GM21737 (cell line): Measurements from ENCODE around the gene ORC1.
A peak's percentile ranks its signal among the peaks of the same experiment; 100 is the strongest.
"Not testable (repeated sequence)": the region's sequence is repeated elsewhere in the genome, so short reads cannot be mapped to it uniquely, and the experiment has no call there.

ENCODE experiments used
- ATAC-seq: cut with Tn5 transposase; IDR thresholded peaks from one replicate; pipeline ENCODE4 v1.9.1; 2021; ENCODE audit warnings: mild to moderate bottlenecking, moderate library complexity; ENCODE audit not compliant: unreplicated experiment

ORC1 gene

GRCh38 chr1:52393174-52393573 is 11.0 kb downstream of the ORC1 start:
- no peak for ATAC-seq

GRCh38 chr1:52386458-52386857 is 17.8 kb downstream of the ORC1 start:
- no peak for ATAC-seq

- ATAC-seq, result no peak
Measured at GRCh38 chr1:52385376-52385775, 18.8 kb downstream of the ORC1 start.

- ATAC-seq, result not testable (repeated sequence)
Measured at GRCh38 chr1:52369851-52370250, 34.4 kb downstream of the ORC1 start.

- no peak for ATAC-seq
Measured at GRCh38 chr1:52368383-52369172, 35.6 kb downstream of the ORC1 start.

- ATAC-seq, result no peak
Measured at GRCh38 chr1:52367272-52367671, 37.0 kb downstream of the ORC1 start.

- no peak for ATAC-seq
Measured at GRCh38 chr1:52366517-52366827, 37.8 kb downstream of the ORC1 start.

- peak; percentile 87 for ATAC-seq
Measured at GRCh38 chr1:52365746-52366516, 38.3 kb downstream of the ORC1 start, which contains the start of gene CC2D1B. TSS of gene CC2D1B (minus strand) at chr1:52366205. CDS start at chr1:52364620, 1,585 bp downstream.

GRCh38 chr1:52365071-52365745 is 39.0 kb downstream of the ORC1 start:
- no peak for ATAC-seq

- ATAC-seq, result no peak
Measured at GRCh38 chr1:52364235-52364839, 39.9 kb downstream of the ORC1 start.

- ATAC-seq, result no peak
Measured at GRCh38 chr1:52360595-52360968, 43.6 kb downstream of the ORC1 start.

GRCh38 chr1:52359676-52360594 is 44.3 kb downstream of the ORC1 start:
- ATAC-seq, result no peak

- no peak for ATAC-seq
Measured at GRCh38 chr1:52358851-52359497, 45.2 kb downstream of the ORC1 start.

- no peak for ATAC-seq
Measured at GRCh38 chr1:52357397-52357796, 46.8 kb downstream of the ORC1 start.

GRCh38 chr1:52356818-52357355 is 47.3 kb downstream of the ORC1 start:
- no peak for ATAC-seq

GRCh38 chr1:52355847-52356505 is 48.2 kb downstream of the ORC1 start:
- no peak for ATAC-seq

- ATAC-seq, result no peak
Measured at GRCh38 chr1:52355436-52355835, 48.8 kb downstream of the ORC1 start.

- no peak for ATAC-seq
Measured at GRCh38 chr1:52352690-52353089, 51.5 kb downstream of the ORC1 start.

GRCh38 chr1:52348704-52349300 is 55.4 kb downstream of the ORC1 start:
- no peak for ATAC-seq
